HepG2 (cell line): ENCODE measurements around the gene ATP9B. TPM values are rescaled to one million over a fixed set of nuclear protein-coding genes. Genes with fewer than 3 reads are reported as not detected.

ENCODE experiments used
- ATAC-seq: fragments of 200-7000 bp; cut with Tn5 transposase; 3 replicates; pipeline ENCODE4 v1.9.1; 2020; ENCODE audit warnings: mild to moderate bottlenecking, moderate library complexity
- BruUV-seq: library from RNA; stranded (reverse); fragments of 400-500 nt; replicated peaks from 2 replicates; lab custom pipeline; 2021; lab: Mats Ljungman, UMichigan
- CTCF ChIA-PET: fragments of 300-600 bp; formaldehyde crosslinking; extraction: SDS; loops from one replicate; lab custom pipeline; 2021; ENCODE audit warnings: low total read pairs, inconsistent platforms, low intra/inter-chr PET ratio; lab: Yijun Ruan, JAX
- POLR2A ChIA-PET: fragments of 350-600 bp; sonication (Branson Sonifier 250); formaldehyde crosslinking; loops from one replicate; lab custom pipeline; 2020; ENCODE audit warnings: antibody characterized with exemption, inconsistent platforms; lab: Yijun Ruan, JAX
- DNase-seq: peaks from one replicate; pipeline ENCODE4 v3.0.0-alpha.2; 2015; ENCODE audit warnings: low spot score
- FAIRE-seq: peaks from 3 replicates; lab custom pipeline; 2011; peaks lifted over from hg19 to GRCh38; lab: Jason Lieb, UNC
- H2AFZ ChIP-seq: one replicate; pipeline ENCODE4 v1.6.1; 2011; ENCODE audit warnings: low read length, inconsistent platforms
- H3K27ac ChIP-seq: fragments of 300-600 bp; 3 replicates; pipeline ENCODE4 v1.8.0; 2011; ENCODE audit warnings: mixed run types, mild to moderate bottlenecking, mixed read lengths, low read length, inconsistent platforms; ENCODE audit not compliant: insufficient read depth; ENCODE audit errors: extremely low read length
- H3K27me3 ChIP-seq, 2 experiments: fragments of 200-600 bp in 1 of 2; 2 replicates in 1 of 2; 3 replicates in 1 of 2; pipeline versions ENCODE4 v1.6.0 to v1.8.0; 2011; ENCODE audit warnings: low read length in 2 of 2, mild to moderate bottlenecking in 2 of 2, moderate library complexity in 2 of 2, inconsistent platforms in 1 of 2; ENCODE audit not compliant: insufficient read depth in 2 of 2, control insufficient read depth in 1 of 2
- H3K36me3 ChIP-seq, 2 experiments: fragments of 200-600 bp in 1 of 2; replicated peaks in 1 of 2; 2 replicates in 1 of 2; 3 replicates in 1 of 2; pipeline versions ENCODE4 v1.5.1 to v1.8.0; 2011; ENCODE audit warnings: low read length in 2 of 2, inconsistent platforms in 1 of 2; ENCODE audit not compliant: insufficient read depth in 2 of 2, control insufficient read depth in 1 of 2
- H3K4me1 ChIP-seq: 2 replicates; pipeline ENCODE4 v1.5.1; 2012; ENCODE audit warnings: low read length, inconsistent platforms; ENCODE audit not compliant: insufficient read depth
- H3K4me2 ChIP-seq: 2 replicates; pipeline ENCODE4 v1.6.0; 2011; ENCODE audit warnings: low read depth, low read length, inconsistent platforms
- H3K4me3 ChIP-seq, 3 experiments: fragments of 200-600 bp in 1 of 3; sonication (generic), shearing (Covaris generic) in 1 of 3; replicated peaks in 1 of 3; 2 replicates each; pipeline ENCODE4 v1.5.1; 2011 to 2016; ENCODE audit warnings: low read length in 3 of 3, inconsistent platforms in 2 of 3, low read depth in 2 of 3, mild to moderate bottlenecking in 2 of 3, control low read depth in 1 of 3, mixed read lengths in 1 of 3; ENCODE audit not compliant: insufficient read depth in 1 of 3
- H3K79me2 ChIP-seq: one replicate; pipeline ENCODE4 v1.6.1; 2011; ENCODE audit warnings: low read length, inconsistent platforms; ENCODE audit not compliant: insufficient read depth
- H3K9ac ChIP-seq: 2 replicates; pipeline ENCODE4 v1.6.0; 2011; ENCODE audit warnings: mild to moderate bottlenecking, low read depth, low read length, inconsistent platforms; ENCODE audit not compliant: insufficient read depth
- H3K9me3 ChIP-seq: 2 replicates; pipeline ENCODE4 v1.5.1; 2012; ENCODE audit warnings: mild to moderate bottlenecking, low read length
- H4K20me1 ChIP-seq: 2 replicates; pipeline ENCODE4 v1.6.0; 2011; ENCODE audit warnings: inconsistent platforms, mild to moderate bottlenecking, low read length, moderate library complexity; ENCODE audit not compliant: insufficient read depth
- ELF1 ChIP-seq: sonication (generic); formaldehyde crosslinking; IDR thresholded peaks from 2 replicates; pipeline ENCODE4 v1.4.0; 2020; ENCODE audit warnings: missing genetic modification reagents
- FIP1L1 ChIP-seq: fragments of 200-400 bp; formaldehyde crosslinking; IDR thresholded peaks from 2 replicates; pipeline ENCODE4 v1.6.1; 2018; ENCODE audit warnings: low read depth, mild to moderate bottlenecking, low read length, moderate library complexity, borderline replicate concordance; ENCODE audit not compliant: insufficient read depth
- HOXA3 ChIP-seq: sonication (generic); formaldehyde crosslinking; IDR thresholded peaks from 2 replicates; pipeline ENCODE4 v1.5.0; 2020; ENCODE audit warnings: missing genetic modification reagents
- HOXD1 ChIP-seq: sonication (generic); formaldehyde crosslinking; IDR thresholded peaks from 2 replicates; pipeline ENCODE4 v1.5.0; 2020; ENCODE audit warnings: missing genetic modification reagents
- JARID2 ChIP-seq: sonication (generic); formaldehyde crosslinking; IDR thresholded peaks from 2 replicates; pipeline ENCODE4 v1.8.1; 2023; ENCODE audit warnings: missing genetic modification reagents, inconsistent platforms; ENCODE audit not compliant: insufficient replicate concordance
- SMYD3 ChIP-seq: sonication (generic); formaldehyde crosslinking; IDR thresholded peaks from 2 replicates; pipeline ENCODE4 v1.8.1; 2023; ENCODE audit warnings: mild to moderate bottlenecking, missing genetic modification reagents
- ZHX2 ChIP-seq, 2 experiments: sonication (generic) in 1 of 2; formaldehyde crosslinking in 1 of 2; IDR thresholded peaks; 2 replicates each; pipeline versions ENCODE4 v1.6.1 to v1.9.0; 2014 to 2022; ENCODE audit warnings: antibody characterized with exemption in 1 of 2, borderline replicate concordance in 1 of 2, inconsistent platforms in 1 of 2, low read depth in 1 of 2, missing genetic modification reagents in 1 of 2
- ZMYM2 ChIP-seq: sonication (generic); formaldehyde crosslinking; IDR thresholded peaks from 2 replicates; pipeline ENCODE4 v1.8.0; 2022; ENCODE audit warnings: mild to moderate bottlenecking, missing genetic modification reagents
- ZNF569 ChIP-seq: sonication (generic); formaldehyde crosslinking; IDR thresholded peaks from 2 replicates; pipeline ENCODE4 v1.5.0; 2020; ENCODE audit warnings: mild to moderate bottlenecking, missing genetic modification reagents, moderate library complexity, borderline replicate concordance
- WGBS: methylation state at CpG from one replicate; pipeline ENCODE4 v1.1.6; 2017; ENCODE audit warnings: low lambda C conversion rate; 5-methylcytosine and 5-hydroxymethylcytosine counted together
- in situ Hi-C: cut with HindIII; loops from 2 replicates; pipeline ENCODE4 v1.10.0; 2017; ENCODE audit warnings: low pct_unique_long_range_greater_than_20kb; ENCODE audit not compliant: extremely low pct_ligation_motif_present
- intact Hi-C: fragments of 100-400 bp; cut with micrococcal nuclease; formaldehyde crosslinking; loops from one replicate; pipeline ENCODE4 v1.10.0; 2022; ENCODE audit not compliant: unreplicated experiment
- polyA plus RNA-seq, 8 experiments: library from polyadenylated mRNA; depleted of rRNA in 3 of 8; stranded (reverse) in 7 of 8; unstranded in 1 of 8; fragments of >200 nt; fragmentation: Illumina TruSeq in 4 of 8; extraction: Trizol in 4 of 8; gene quantifications; 2 replicates each; pipeline versions ENCODE4 v1.2.1 to v1.2.3, GENCODE V29; 2011 to 2016; ENCODE audit warnings: low read depth in 4 of 8, missing spikeins in 1 of 8, mixed read lengths in 1 of 8; ENCODE audit not compliant: insufficient read depth in 1 of 8
- total RNA-seq, 5 experiments: library from RNA; depleted of rRNA; stranded (reverse); fragments of >200 nt; fragmentation: Illumina TruSeq; extraction: Trizol; gene quantifications; 2 replicates each; pipeline ENCODE4 v1.2.3, GENCODE V29; 2016; ENCODE audit warnings: low read depth in 1 of 5

ATP9B gene
- total and polyA plus RNA-seq, 2 of the 13 experiments (the other 11 are each of a cell fraction or from before 2014, with no cell fraction given): 10.8 to 11.3 TPM

GRCh38 chr18:79056827-79057367, 12.3 kb upstream of the ATP9B start:
- intact Hi-C loops (no loop called here), in situ Hi-C loops (no loop called here)
- Histone ChIP-seq H3K36me3 (no peaks in the 10 kb centered on the region), H3K4me3 (no peak overlapping the region), H4K20me1 (no peaks in the 10 kb centered on the region), H3K79me2 (no peaks in the 10 kb centered on the region), H3K9me3 (no peaks in the 10 kb centered on the region), H3K4me2 (no peak overlapping the region), H3K27ac (no peak overlapping the region), H2AFZ (no peak overlapping the region), H3K9ac (no peak overlapping the region), H3K4me1 (0 out of 2 replicates have a peak, but pooled peaks cover 9% of the 10 kb centered on the region)
- ChIA-PET CTCF (no interaction called here), POLR2A (no interaction called here)
- DNase-seq (no peak), ATAC-seq (no peak)
- WGBS: 45% methylated on average over 8 of the region's 9 CpGs
- no TSS peak for BruUV-seq
- TF ChIP-seq ELF1 (CRISPR knock-in tag) (no peak), ZHX2 (IDR thresholded peaks at IDR 0.05; ENCODE audit: low read depth) (no peak), ZHX2 (CRISPR knock-in tag; IDR thresholded peaks at IDR 0.05; ENCODE audit: borderline replicate concordance) (no peak), ZMYM2 (CRISPR knock-in tag) (no peak), FIP1L1 (no peak), ZNF569 (CRISPR knock-in tag) (no peak), HOXA3 (CRISPR knock-in tag) (no peak), JARID2 (CRISPR knock-in tag) (no peak), HOXD1 (no peak), SMYD3 (no peak)
- TF ChIP-seq, all 625 proteins: peak for 0
- peaks cover 4 to 27% of the 10 kb centered on the region in 2 experiments for H3K27me3 ChIP-seq
- no peak for FAIRE-seq
